ENCODE data around the gene PDZRN3.

The PDZRN3 gene

GRCh38 chr3:73485877-73486330, 138.8 kb downstream of the PDZRN3 start:
- TF ChIP-seq LEF1 (IDR thresholded peaks at IDR 0.05; ENCODE audit: borderline replicate concordance) = no peak
- no peak for TF ChIP-seq PKNOX1 (IDR thresholded peaks at IDR 0.05)
- no peak for TF ChIP-seq SUZ12 (IDR thresholded peaks at IDR 0.05)
- no peak for TF ChIP-seq BHLHE40 (IDR thresholded peaks at IDR 0.05; ENCODE audit: borderline replicate concordance)
- no peak for TF ChIP-seq TARDBP (IDR thresholded peaks at IDR 0.05)
- TF ChIP-seq CTBP1 (IDR thresholded peaks at IDR 0.05; ENCODE audit: borderline replicate concordance) = no peak
- no peak for TF ChIP-seq L3MBTL2 (conservative IDR thresholded peaks at IDR 0.05)
- no peak for TF ChIP-seq HDGF (IDR thresholded peaks at IDR 0.05; ENCODE audit: borderline replicate concordance)
- no peak for TF ChIP-seq ARNT (IDR thresholded peaks at IDR 0.05)
- no peak for TF ChIP-seq NFRKB (IDR thresholded peaks at IDR 0.05)
- TF ChIP-seq ZNF384 (IDR thresholded peaks at IDR 0.05) = no peak
- ChIA-PET POLR2A (interaction anchor here (1.0 kb wide), 1 partner anchor 17 kb away, joined by 3 read pairs; no protein-coding TSS in a partner anchor), CTCF (interaction anchor here (0.8 kb wide), 1 partner anchor 22 kb away, joined by 4 read pairs; no protein-coding TSS in a partner anchor)
- no peak for DNase-seq (ENCODE audit: extremely low spot score)

GRCh38 chr3:73484656-73485248, 140.0 kb downstream of the PDZRN3 start:
- ChIA-PET CTCF (no interaction called here), POLR2A (no interaction called here)
- TF ChIP-seq ARNT (IDR thresholded peaks at IDR 0.05) (no peak), FOXM1 (IDR thresholded peaks at IDR 0.05; ENCODE audit: borderline replicate concordance) (no peak), PKNOX1 (IDR thresholded peaks at IDR 0.05) (no peak)
- DNase-seq (ENCODE audit: extremely low spot score) = no peak

- ChIA-PET CTCF (no interaction called here), POLR2A (no interaction called here)
- no peak for DNase-seq (ENCODE audit: extremely low spot score)
- no peak for TF ChIP-seq SP1 (IDR thresholded peaks at IDR 0.05)
- no peak for TF ChIP-seq TARDBP (IDR thresholded peaks at IDR 0.05)
- TF ChIP-seq NFRKB (IDR thresholded peaks at IDR 0.05) = no peak
- no peak for TF ChIP-seq ARNT (IDR thresholded peaks at IDR 0.05)
- TF ChIP-seq CTBP1 (IDR thresholded peaks at IDR 0.05; ENCODE audit: borderline replicate concordance) = no peak
- TF ChIP-seq FOXM1 (IDR thresholded peaks at IDR 0.05; ENCODE audit: borderline replicate concordance) = no peak
- TF ChIP-seq SUZ12 (IDR thresholded peaks at IDR 0.05) = no peak
- no peak for TF ChIP-seq ELF4 (IDR thresholded peaks at IDR 0.05)
- TF ChIP-seq PKNOX1 (IDR thresholded peaks at IDR 0.05) = no peak
- TF ChIP-seq FOXA1 (IDR thresholded peaks at IDR 0.05) = no peak
- no peak for TF ChIP-seq HDGF (IDR thresholded peaks at IDR 0.05; ENCODE audit: borderline replicate concordance)
- no peak for TF ChIP-seq L3MBTL2 (conservative IDR thresholded peaks at IDR 0.05)
- no peak for TF ChIP-seq LEF1 (IDR thresholded peaks at IDR 0.05; ENCODE audit: borderline replicate concordance)
- no peak for TF ChIP-seq FOXK2 (IDR thresholded peaks at IDR 0.05)
- TF ChIP-seq BHLHE40 (IDR thresholded peaks at IDR 0.05; ENCODE audit: borderline replicate concordance) = no peak
- TF ChIP-seq ZNF384 (IDR thresholded peaks at IDR 0.05) = no peak
Measured at GRCh38 chr3:73481888-73482287, 142.9 kb downstream of the PDZRN3 start.

- ChIA-PET CTCF (interaction anchor here (1.4 kb wide), 1 partner anchor 28 kb away, joined by 5 read pairs; no protein-coding TSS in a partner anchor), POLR2A (no interaction called here)
- no peak for DNase-seq (ENCODE audit: extremely low spot score)
- TF ChIP-seq FOXM1 (IDR thresholded peaks at IDR 0.05; ENCODE audit: borderline replicate concordance) = no peak
- TF ChIP-seq ARNT (IDR thresholded peaks at IDR 0.05) = no peak
- no peak for TF ChIP-seq ELF4 (IDR thresholded peaks at IDR 0.05)
- TF ChIP-seq CTBP1 (IDR thresholded peaks at IDR 0.05; ENCODE audit: borderline replicate concordance) = no peak
- TF ChIP-seq PKNOX1 (IDR thresholded peaks at IDR 0.05) = no peak
- TF ChIP-seq NFRKB (IDR thresholded peaks at IDR 0.05) = no peak
- no peak for TF ChIP-seq TARDBP (IDR thresholded peaks at IDR 0.05)
Measured at GRCh38 chr3:73480187-73480672, 144.5 kb downstream of the PDZRN3 start.

GRCh38 chr3:73479325-73479724, 145.4 kb downstream of the PDZRN3 start:
- DNase-seq (ENCODE audit: extremely low spot score) = no peak
- CTCF ChIA-PET = no interaction called here
- POLR2A ChIA-PET = no interaction called here
- TF ChIP-seq PKNOX1 (IDR thresholded peaks at IDR 0.05) (no peak), TARDBP (IDR thresholded peaks at IDR 0.05) (no peak), HDGF (IDR thresholded peaks at IDR 0.05; ENCODE audit: borderline replicate concordance) (no peak), LEF1 (IDR thresholded peaks at IDR 0.05; ENCODE audit: borderline replicate concordance) (no peak), ZNF384 (IDR thresholded peaks at IDR 0.05) (no peak), BHLHE40 (IDR thresholded peaks at IDR 0.05; ENCODE audit: borderline replicate concordance) (no peak), L3MBTL2 (conservative IDR thresholded peaks at IDR 0.05) (no peak), SP1 (IDR thresholded peaks at IDR 0.05) (no peak), ARNT (IDR thresholded peaks at IDR 0.05) (no peak), NFRKB (IDR thresholded peaks at IDR 0.05) (no peak), SUZ12 (IDR thresholded peaks at IDR 0.05) (no peak), FOXA1 (IDR thresholded peaks at IDR 0.05) (no peak)
